ENCODE measurements around the gene CEP128.

The CEP128 gene

GRCh38 chr14:80606347-80606772 lies 335.2 kb downstream of the CEP128 start:
- CTCF ChIA-PET, result interaction anchor here (1.0 kb wide), 1 partner anchor 20 kb away, joined by 3 read pairs; no protein-coding TSS in a partner anchor
- Histone ChIP-seq H3K4me3 (ENCODE audit: low read depth, low read length) (no peak overlapping the region), H3K4me1 (ENCODE audit: control insufficient read depth, insufficient read depth, low read length) (no peaks in the 10 kb centered on the region), H3K9me3 (ENCODE audit: control insufficient read depth, insufficient read depth, low read depth, low read length) (no peaks in the 10 kb centered on the region), H3K27ac (ENCODE audit: extremely low read depth, low read depth, low read length) (no peak overlapping the region), H3K36me3 (ENCODE audit: control insufficient read depth in 2 of 2, insufficient read depth in 1 of 2, low read length in 2 of 2) (no peaks in the 10 kb centered on the region)
- TF ChIP-seq HOXC10 (CRISPR knock-in tag; IDR thresholded peaks at IDR 0.05) (no peak), ZNF660 (tag by site-specific recombination; IDR thresholded peaks at IDR 0.05) (no peak), ZNF221 (tag by site-specific recombination; IDR thresholded peaks at IDR 0.05; ENCODE audit: borderline replicate concordance) (no peak), ZNF391 (tag by site-specific recombination; IDR thresholded peaks at IDR 0.05; ENCODE audit: borderline replicate concordance, low read depth) (no peak), ZNF600 (tag by site-specific recombination; IDR thresholded peaks at IDR 0.05) (no peak), PRDM6 (tag by site-specific recombination; IDR thresholded peaks at IDR 0.05) (no peak), REST (tag by site-specific recombination; IDR thresholded peaks at IDR 0.05) (no peak), ZNF214 (tag by site-specific recombination; IDR thresholded peaks at IDR 0.05; ENCODE audit: borderline replicate concordance) (no peak), ZNF114 (tag by site-specific recombination; IDR thresholded peaks at IDR 0.05) (no peak), PBX3 (CRISPR knock-in tag; IDR thresholded peaks at IDR 0.05) (no peak), SP2 (tag by site-specific recombination; IDR thresholded peaks at IDR 0.05) (no peak), MZF1 (tag by site-specific recombination; IDR thresholded peaks at IDR 0.05; ENCODE audit: borderline replicate concordance) (no peak), ZNF707 (tag by site-specific recombination; IDR thresholded peaks at IDR 0.05) (no peak), ZBTB8A (tag by site-specific recombination; IDR thresholded peaks at IDR 0.05) (no peak), PRDM4 (tag by site-specific recombination; IDR thresholded peaks at IDR 0.05) (no peak), ZBTB44 (tag by site-specific recombination; IDR thresholded peaks at IDR 0.05) (no peak), ZNF155 (tag by site-specific recombination; IDR thresholded peaks at IDR 0.05) (no peak), KLF10 (tag by site-specific recombination; IDR thresholded peaks at IDR 0.05) (no peak), GFI1B (tag by site-specific recombination; IDR thresholded peaks at IDR 0.05) (no peak), ZNF302 (tag by site-specific recombination; IDR thresholded peaks at IDR 0.05; ENCODE audit: low read depth) (no peak)
- POLR2A ChIA-PET, result no interaction called here

Data from HEK293 (cell line).